H1 (cell line): ENCODE data around the gene BIRC7. TPM values are rescaled to one million over a fixed set of nuclear protein-coding genes. Genes with fewer than 3 reads are reported as not detected.

Source experiments
- EZH2 ChIP-seq: fragments of 200-600 bp; sonication (generic); IDR thresholded peaks from 2 replicates; pipeline ENCODE4 v1.7.1; 2012; ENCODE audit warnings: low read depth, mild to moderate bottlenecking, moderate library complexity, low read length, inconsistent platforms; ENCODE audit not compliant: severe bottlenecking
- GABPA ChIP-seq: IDR thresholded peaks from 2 replicates; pipeline ENCODE4 v1.6.1; 2011; ENCODE audit warnings: mild to moderate bottlenecking, low read length, moderate library complexity, borderline replicate concordance; ENCODE audit not compliant: insufficient read depth
- JUN ChIP-seq: IDR thresholded peaks from 2 replicates; pipeline ENCODE4 v1.6.1; 2011; ENCODE audit warnings: low read depth, mild to moderate bottlenecking, improper control_type of control experiment, low read length
- RNF2 ChIP-seq: fragments of 200-900, 300-1000 bp; sonication (generic); IDR thresholded peaks from 2 replicates; pipeline ENCODE4 v1.7.1; 2016; ENCODE audit warnings: borderline replicate concordance, low read depth, mild to moderate bottlenecking, antibody characterized with exemption, low read length; ENCODE audit not compliant: poor library complexity, severe bottlenecking; ENCODE audit errors: missing control alignments
- SAP30 ChIP-seq: fragments of 300-600 bp; sonication (generic); IDR thresholded peaks from 2 replicates; pipeline ENCODE4 v1.7.1; 2012; ENCODE audit warnings: low read length, moderate library complexity, mild to moderate bottlenecking, inconsistent platforms; ENCODE audit not compliant: insufficient read depth, insufficient replicate concordance
- SP1 ChIP-seq: IDR thresholded peaks from 2 replicates; pipeline ENCODE4 v1.6.1; 2011; ENCODE audit warnings: low read depth, low read length
- TEAD4 ChIP-seq: IDR thresholded peaks from 2 replicates; pipeline ENCODE4 v1.6.1; 2012; ENCODE audit warnings: low read depth, low read length, inconsistent platforms, mixed read lengths
- YY1 ChIP-seq: IDR thresholded peaks from 2 replicates; pipeline ENCODE4 v1.6.1; 2011; ENCODE audit warnings: low read depth, mild to moderate bottlenecking, low read length
- polyA plus RNA-seq, 7 experiments: library from polyadenylated mRNA; depleted of rRNA in 3 of 7; stranded (reverse) in 5 of 7; unstranded in 2 of 7; fragments of >200 nt in 5 of 7; fragments of 200-250 nt in 2 of 7; gene quantifications; 1 replicate in 5 of 7; 2 replicates in 1 of 7; 4 replicates in 1 of 7; pipeline versions ENCODE4 v1.2.1 to v1.2.3, GENCODE V29; 2011 to 2013; ENCODE audit warnings: missing spikeins in 2 of 7, mixed read lengths in 2 of 7
- total RNA-seq: library from RNA; stranded (reverse); fragmentation: NEBNext Ultra II Directional; extraction: Animal tissue kit (Norgen Biotek cat#: 25700); gene quantifications from 2 replicates; pipeline ENCODE4 v1.2.1, GENCODE V29; 2021
- TF ChIP-seq, protein P1 (sequence below): IDR thresholded peaks from 2 replicates; pipeline ENCODE4 v1.6.1; 2012; ENCODE audit warnings: inconsistent platforms

BIRC7 gene
- total and polyA plus RNA-seq, 2 of the 8 experiments (the other 6 are each of a cell fraction or from before 2014, with no cell fraction given): 0.11 to 0.41 TPM

DNA sequence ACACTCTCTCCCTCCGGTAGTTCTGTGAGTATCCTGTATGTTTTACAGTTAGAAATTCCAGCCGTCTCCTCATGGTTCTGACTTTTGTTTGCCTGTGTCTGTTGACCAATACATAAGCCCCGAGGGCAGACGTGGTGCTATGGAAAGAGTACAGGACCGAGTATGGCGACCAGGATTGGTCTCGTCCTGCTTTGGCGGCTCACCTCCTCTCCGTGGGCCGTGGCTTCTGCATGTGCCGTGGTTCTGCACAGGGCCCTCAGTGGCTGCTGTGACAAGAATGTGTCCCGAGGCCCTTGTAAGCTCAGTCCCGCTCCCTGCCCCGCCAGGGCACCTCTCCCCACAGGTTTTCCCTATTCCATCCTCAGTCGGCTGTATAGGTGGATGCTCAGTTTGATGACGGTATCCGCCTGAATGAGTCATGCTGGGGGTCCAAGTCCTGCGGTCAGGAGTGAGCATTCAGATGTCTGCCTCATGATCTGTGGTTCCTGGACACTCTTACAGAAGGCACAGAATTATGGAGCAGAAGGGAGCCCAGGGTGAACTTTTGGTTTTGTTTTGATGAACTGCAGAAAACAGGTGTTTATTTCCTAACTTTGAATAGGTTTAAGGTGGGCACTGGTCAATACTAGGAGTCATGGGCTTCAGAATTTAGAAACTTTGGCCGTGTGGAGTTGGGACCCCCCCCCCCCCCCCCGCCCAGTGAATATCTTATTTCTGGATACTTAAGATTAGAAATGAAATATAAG is 38.1 kb downstream of the BIRC7 start (continued):
- TF ChIP-seq RNF2: no peak
- no peak for TF ChIP-seq GABPA
- TF ChIP-seq SP1: no peak
- TF ChIP-seq JUN: no peak
- no peak for TF ChIP-seq YY1
- TF ChIP-seq EZH2: no peak
- no peak for TF ChIP-seq TEAD4
- TF ChIP-seq SAP30: no peak
- TF ChIP-seq, protein P1, sequence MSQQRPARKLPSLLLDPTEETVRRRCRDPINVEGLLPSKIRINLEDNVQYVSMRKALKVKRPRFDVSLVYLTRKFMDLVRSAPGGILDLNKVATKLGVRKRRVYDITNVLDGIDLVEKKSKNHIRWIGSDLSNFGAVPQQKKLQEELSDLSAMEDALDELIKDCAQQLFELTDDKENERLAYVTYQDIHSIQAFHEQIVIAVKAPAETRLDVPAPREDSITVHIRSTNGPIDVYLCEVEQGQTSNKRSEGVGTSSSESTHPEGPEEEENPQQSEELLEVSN: no peak
